GM18505 (cell line): Measurements from ENCODE around the gene UVSSA.
"Not testable (repeated sequence)": the region's sequence is repeated elsewhere in the genome, so short reads cannot be mapped to it uniquely, and the experiment has no call there.

Experiments
- ATAC-seq: cut with Tn5 transposase; IDR thresholded peaks from one replicate; pipeline ENCODE4 v1.9.1; 2021; ENCODE audit not compliant: unreplicated experiment
- POLR2A ChIP-seq: IDR thresholded peaks from 4 replicates; pipeline ENCODE4 v1.6.1; 2011; ENCODE audit warnings: borderline replicate concordance; ENCODE audit not compliant: insufficient read depth, insufficient read length; ENCODE audit errors: extremely low read depth

UVSSA gene

GRCh38 chr4:1330761-1331590, 16.0 kb upstream of the UVSSA start:
- ATAC-seq, result no peak
- TF ChIP-seq POLR2A, result no peak

- no peak for ATAC-seq
- no peak for TF ChIP-seq POLR2A
Measured at GRCh38 chr4:1331591-1332353, 15.2 kb upstream of the UVSSA start.

GRCh38 chr4:1332686-1333085, 14.3 kb upstream of the UVSSA start:
- ATAC-seq, result no peak
- no peak for TF ChIP-seq POLR2A

- no peak for ATAC-seq
- TF ChIP-seq POLR2A, result no peak
Measured at GRCh38 chr4:1333256-1333655, 13.8 kb upstream of the UVSSA start.

- ATAC-seq, result not testable (repeated sequence)
Measured at GRCh38 chr4:1333851-1334578, 13.0 kb upstream of the UVSSA start.

GRCh38 chr4:1334579-1334895, 12.5 kb upstream of the UVSSA start:
- TF ChIP-seq POLR2A, result no peak
- ATAC-seq, result no peak

GRCh38 chr4:1335193-1335883, 11.7 kb upstream of the UVSSA start:
- not testable (repeated sequence) for ATAC-seq

- TF ChIP-seq POLR2A, result no peak
- ATAC-seq, result no peak
Measured at GRCh38 chr4:1336088-1336491, 10.9 kb upstream of the UVSSA start.

GRCh38 chr4:1337376-1337831, 9.6 kb upstream of the UVSSA start:
- TF ChIP-seq POLR2A, result no peak
- no peak for ATAC-seq

GRCh38 chr4:1337951-1338751, 8.9 kb upstream of the UVSSA start:
- TF ChIP-seq POLR2A, result no peak
- ATAC-seq, result no peak

GRCh38 chr4:1338752-1339414, 8.1 kb upstream of the UVSSA start:
- no peak for ATAC-seq
- no peak for TF ChIP-seq POLR2A

- no peak for ATAC-seq
Measured at GRCh38 chr4:1339489-1339888, 7.5 kb upstream of the UVSSA start.

More at GRCh38 chr4:1339489-1339888, 7.5 kb upstream of the UVSSA start:
- no peak for TF ChIP-seq POLR2A
